ENCODE measurements around the gene SLC13A3.

- TF ChIP-seq CTCF (IDR thresholded peaks at IDR 0.05) (no peak), POLR2A (IDR thresholded peaks at IDR 0.05) (no peak)
Measured at GRCh38 chr20:46650575-46651090, 626 bp downstream of the SLC13A3 start.

Data from ovary (tissue), 3 donors.